ENCODE measurements around the gene GBGT1.

The GBGT1 gene

DNA sequence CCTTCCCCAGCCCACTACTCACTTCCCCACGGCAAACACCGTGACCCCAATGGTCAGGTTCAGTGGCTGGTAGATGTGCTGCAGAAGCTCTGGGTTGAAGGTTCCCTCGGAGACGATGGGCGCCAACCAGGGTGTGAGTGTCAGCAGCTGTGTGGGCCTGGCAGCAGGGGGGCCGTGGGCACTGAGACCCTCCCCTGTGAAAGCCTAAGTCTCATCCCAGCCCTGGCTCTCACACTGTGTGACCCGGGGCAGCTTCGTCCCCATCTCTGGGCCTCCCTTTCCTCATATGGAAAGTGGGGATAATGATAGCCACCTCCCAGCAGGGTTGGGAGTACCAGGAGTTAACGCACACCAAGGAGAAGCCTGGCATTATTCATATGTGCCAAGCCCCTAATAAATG is 8.6 kb downstream of the GBGT1 start:
- H3K9me3 ChIP-seq (ENCODE audit: severe bottlenecking): no peaks in the 10 kb centered on the region
- H3K27me3 ChIP-seq (ENCODE audit: insufficient read depth, low read depth, severe bottlenecking): no peaks in the 10 kb centered on the region
- H3K27ac ChIP-seq: no peak overlapping the region
- TF ChIP-seq CTCF (IDR thresholded peaks at IDR 0.05; ENCODE audit: low read depth, low read length): no peak
- H3K36me3 ChIP-seq: no peaks in the 10 kb centered on the region
- DNase-seq: no peak
- H3K4me3 ChIP-seq (ENCODE audit: low read depth, low read length): no peak overlapping the region

GRCh38 chr9:133154097-133154989 is 9.4 kb downstream of the GBGT1 start:
- H3K36me3 ChIP-seq: no peaks in the 10 kb centered on the region
- TF ChIP-seq CTCF (IDR thresholded peaks at IDR 0.05; ENCODE audit: low read depth, low read length): no peak
- no peak overlapping the region for H3K27ac ChIP-seq
- H3K9me3 ChIP-seq (ENCODE audit: severe bottlenecking): no peaks in the 10 kb centered on the region
- DNase-seq: no peak
- H3K27me3 ChIP-seq (ENCODE audit: insufficient read depth, low read depth, severe bottlenecking): no peaks in the 10 kb centered on the region
- no peak overlapping the region for H3K4me3 ChIP-seq (ENCODE audit: low read depth, low read length)

GRCh38 chr9:133153227-133154096 is 10.3 kb downstream of the GBGT1 start:
- Histone ChIP-seq H3K27me3 (ENCODE audit: insufficient read depth, low read depth, severe bottlenecking) (no peaks in the 10 kb centered on the region), H3K27ac (no peak overlapping the region), H3K9me3 (ENCODE audit: severe bottlenecking) (no peaks in the 10 kb centered on the region), H3K4me3 (ENCODE audit: low read depth, low read length) (no peak overlapping the region), H3K36me3 (no peaks in the 10 kb centered on the region)
- no peak for TF ChIP-seq CTCF (IDR thresholded peaks at IDR 0.05; ENCODE audit: low read depth, low read length)
- no peak for DNase-seq

GRCh38 chr9:133151601-133152525 is 11.9 kb downstream of the GBGT1 start:
- Histone ChIP-seq H3K27ac (no peak overlapping the region), H3K9me3 (ENCODE audit: severe bottlenecking) (no peaks in the 10 kb centered on the region), H3K4me3 (ENCODE audit: low read depth, low read length) (no peak overlapping the region), H3K27me3 (ENCODE audit: insufficient read depth, low read depth, severe bottlenecking) (no peaks in the 10 kb centered on the region), H3K36me3 (peaks cover 5% of the 10 kb centered on the region; the same call in 1 of the 2 replicates)
- TF ChIP-seq CTCF (IDR thresholded peaks at IDR 0.05; ENCODE audit: low read depth, low read length): no peak
- DNase-seq: no peak

- H3K27me3 ChIP-seq (ENCODE audit: insufficient read depth, low read depth, severe bottlenecking): no peaks in the 10 kb centered on the region
- TF ChIP-seq CTCF (IDR thresholded peaks at IDR 0.05; ENCODE audit: low read depth, low read length): no peak
- H3K36me3 ChIP-seq: peaks cover 8% of the 10 kb centered on the region; the same call in 1 of the 2 replicates
- no peak for DNase-seq
- no peak overlapping the region for H3K27ac ChIP-seq
- no peaks in the 10 kb centered on the region for H3K9me3 ChIP-seq (ENCODE audit: severe bottlenecking)
- H3K4me3 ChIP-seq (ENCODE audit: low read depth, low read length): no peak overlapping the region
Observed at GRCh38 chr9:133151041-133151440, 12.7 kb downstream of the GBGT1 start.

All from WERI-Rb-1 (cell line).